ENCODE data around the gene DEFB114.

DEFB114 gene

DNA sequence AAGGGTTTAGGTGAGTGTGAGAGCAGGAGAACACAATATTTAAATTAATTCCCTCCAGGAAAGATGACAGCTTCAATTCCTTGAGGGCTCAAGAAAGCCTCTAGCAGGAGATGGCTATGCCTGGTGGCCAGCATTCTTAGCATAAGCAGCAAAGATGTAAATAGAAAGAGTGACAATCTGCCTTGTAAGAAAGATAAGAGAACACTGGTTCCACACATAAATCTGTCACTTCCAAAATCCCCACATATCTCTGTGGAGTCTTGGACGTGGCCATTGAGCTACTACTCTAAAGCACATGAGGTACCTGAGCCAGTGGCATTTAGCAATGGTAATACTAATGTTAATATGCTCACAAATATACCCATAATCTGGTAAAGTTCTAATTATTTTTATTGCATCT is 29.2 kb downstream of the DEFB114 start:
- ATAC-seq: no peak

DNA sequence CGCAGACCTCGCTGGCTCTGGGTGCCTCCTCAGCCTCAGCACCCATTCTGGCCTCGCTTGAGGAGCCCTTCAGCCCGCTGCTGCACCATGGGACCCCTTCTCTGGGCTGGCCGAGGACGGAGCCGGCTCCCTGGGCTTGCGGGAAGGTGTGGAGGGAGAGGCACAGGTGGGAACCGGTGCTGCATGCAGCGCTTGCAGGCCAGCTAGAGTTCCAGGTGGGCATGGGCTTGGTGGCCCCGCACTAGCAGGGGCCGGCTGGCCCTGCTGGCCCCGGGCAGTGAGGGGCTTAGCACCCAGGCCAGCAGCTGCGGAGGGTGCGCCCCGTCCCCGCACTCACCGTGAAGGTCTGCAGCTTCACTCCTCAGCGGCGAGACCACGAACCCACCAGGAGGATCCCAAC is 30.4 kb downstream of the DEFB114 start:
- no peak for ATAC-seq

DNA sequence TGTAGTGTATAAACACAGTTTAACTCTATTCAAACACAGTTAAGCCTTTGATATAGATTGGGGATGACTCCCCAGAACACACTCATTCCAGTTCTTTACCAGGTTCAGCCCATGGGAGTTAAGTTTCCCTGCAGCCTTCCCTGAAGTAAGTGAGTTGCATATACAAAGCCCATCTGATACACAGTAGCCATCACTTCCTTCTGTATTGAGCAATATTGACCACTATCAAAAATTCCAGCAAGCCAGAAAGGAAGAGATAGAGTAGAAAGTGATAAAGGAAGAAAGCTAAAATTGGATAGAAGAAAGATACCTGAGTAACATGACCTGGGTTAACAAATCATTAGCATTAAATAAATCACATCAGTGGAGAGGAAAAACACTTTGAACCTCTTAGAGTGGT is 34.6 kb downstream of the DEFB114 start:
- ATAC-seq: no peak

DNA sequence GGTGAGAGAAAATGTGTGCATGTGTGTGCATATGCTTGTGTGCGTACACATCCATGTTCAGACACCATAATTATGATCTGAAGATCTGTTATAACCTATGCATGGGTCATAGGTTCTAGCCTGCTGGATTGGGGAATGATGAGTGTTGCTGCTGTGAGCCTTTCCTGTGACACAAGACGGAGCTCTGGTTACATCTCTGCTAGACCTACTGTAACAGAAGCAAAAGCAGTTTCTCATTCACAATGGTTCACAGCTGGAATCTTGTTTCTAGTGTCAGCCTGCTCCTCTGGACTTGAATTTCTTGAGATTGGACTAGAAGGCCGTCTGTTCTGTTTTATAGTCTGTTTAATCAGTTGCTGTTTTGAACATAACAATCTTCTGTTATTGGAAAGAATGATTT is 40.1 kb downstream of the DEFB114 start:
- no peak for ATAC-seq

DNA sequence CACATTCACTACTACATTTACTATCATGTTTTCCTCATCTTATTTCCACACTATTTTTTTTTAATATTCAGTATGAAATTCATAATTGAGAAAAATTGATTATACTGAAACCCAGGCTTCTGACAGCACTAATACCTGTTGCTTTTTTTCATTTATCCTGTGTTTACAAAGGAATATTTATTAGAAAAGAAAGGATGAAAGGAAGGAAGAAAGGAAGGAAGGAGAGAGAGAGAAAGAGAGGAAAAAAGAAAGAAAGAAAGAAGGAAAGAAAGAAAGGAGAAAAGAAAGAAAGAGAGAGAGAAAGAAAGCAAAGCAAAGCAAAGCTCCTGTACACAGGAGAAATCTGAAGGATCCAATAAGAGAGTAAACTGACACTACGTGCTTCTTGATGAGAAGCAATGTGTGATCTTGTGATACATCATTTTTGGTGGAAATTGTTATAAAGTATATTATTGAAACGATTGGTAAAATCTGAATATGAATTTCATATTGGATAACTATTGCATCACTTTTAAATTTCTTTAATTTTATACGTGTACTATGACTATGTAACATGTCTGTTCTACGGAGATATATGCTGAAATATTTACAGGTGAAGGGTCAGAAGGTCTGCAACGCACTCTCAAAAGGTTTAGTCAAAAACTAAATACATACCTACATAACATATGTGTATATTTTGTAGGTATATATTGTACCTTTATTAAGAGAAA is 43.9 kb downstream of the DEFB114 start:
- ATAC-seq: no peak

DNA sequence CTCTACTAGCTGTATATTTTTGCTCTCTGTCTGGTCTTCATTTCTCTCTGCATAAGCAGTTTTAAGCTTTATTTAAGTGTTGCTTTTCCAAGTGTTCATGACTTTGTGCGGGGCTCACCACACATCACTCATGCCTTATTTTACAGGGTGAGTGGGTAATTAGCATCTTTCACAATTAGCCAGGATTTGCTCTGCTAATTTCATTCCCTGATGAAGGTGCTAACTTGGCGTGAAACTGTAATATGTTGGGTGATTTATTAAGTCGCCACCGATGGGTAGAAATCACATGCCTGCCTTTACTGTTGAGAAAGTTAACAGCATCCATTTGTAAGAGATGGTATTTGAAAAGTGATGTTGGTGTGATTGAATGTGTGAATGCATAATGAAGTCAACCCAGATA is 44.7 kb downstream of the DEFB114 start:
- no peak for ATAC-seq

DNA sequence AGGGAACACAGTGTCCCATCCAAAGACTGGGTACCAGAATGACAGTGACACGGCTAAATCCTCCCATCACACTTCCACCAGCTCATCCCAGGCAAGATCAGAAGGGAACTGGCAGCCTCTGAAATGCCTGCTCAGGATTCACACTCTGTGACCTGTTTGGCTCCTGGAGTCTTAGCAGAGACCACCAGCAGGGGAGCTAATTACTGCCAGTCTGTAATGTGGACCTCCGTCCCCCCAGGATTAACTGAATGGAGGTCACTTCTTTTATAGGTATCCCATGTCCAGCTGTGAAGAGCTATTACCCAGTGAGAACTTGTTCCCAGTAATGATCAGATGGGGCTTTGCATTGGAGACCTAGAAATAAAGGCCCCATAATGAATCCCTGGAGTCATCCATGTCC is 45.2 kb downstream of the DEFB114 start:
- no peak for ATAC-seq

DNA sequence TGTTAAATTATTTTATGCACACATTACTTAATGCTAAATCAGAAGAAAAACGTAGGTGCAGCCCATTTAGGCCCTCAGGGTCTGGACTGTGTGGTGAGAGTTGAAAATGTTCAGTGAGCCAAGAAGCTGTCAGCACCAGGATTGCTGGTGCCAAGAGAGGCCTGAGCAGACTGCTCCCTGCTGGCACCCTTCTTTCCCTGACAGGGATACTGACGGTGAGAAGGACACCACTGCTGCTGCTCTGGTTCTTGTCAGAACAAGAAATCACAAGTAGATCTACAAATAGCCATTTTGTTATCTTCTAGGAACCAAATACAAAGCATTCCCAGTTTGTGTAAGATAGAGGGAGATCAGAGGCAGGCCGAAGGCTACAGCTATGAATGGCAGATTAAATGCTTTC is 48.9 kb downstream of the DEFB114 start:
- no peak for ATAC-seq

DNA sequence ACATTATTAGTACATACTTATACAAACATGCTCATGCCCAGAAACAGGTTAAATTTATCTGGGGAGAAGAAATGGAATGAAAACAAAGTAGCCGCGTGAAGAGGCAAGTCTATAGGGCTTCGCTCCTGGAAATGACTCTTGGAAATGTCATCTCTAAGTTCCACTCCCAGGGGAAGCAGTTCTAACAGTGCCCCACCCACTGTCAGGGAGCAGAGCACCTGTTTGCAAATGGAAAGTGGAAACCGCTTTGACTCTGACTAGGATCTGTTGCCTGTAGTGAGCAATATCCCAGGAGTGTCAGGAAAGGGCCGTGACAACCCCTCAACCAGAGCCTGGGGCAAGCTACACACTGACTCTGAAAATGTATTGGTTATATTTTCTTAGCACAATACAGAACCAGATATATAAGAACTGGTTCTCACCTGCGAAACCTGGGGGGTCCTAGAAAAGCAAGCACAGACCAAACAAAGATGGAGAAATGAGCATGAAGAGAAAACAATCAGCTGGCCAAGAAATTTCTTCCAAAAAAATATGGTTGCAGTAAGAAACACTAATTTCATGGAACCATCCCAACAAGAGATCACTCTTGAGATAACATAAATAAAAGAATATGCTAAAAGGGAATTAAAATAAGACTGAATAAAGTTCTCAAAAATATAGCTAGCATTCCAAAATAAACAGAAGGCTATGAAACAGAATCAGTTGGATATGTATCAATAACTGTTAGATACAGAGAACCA is 50.2 kb downstream of the DEFB114 start:
- ATAC-seq: no peak

DNA sequence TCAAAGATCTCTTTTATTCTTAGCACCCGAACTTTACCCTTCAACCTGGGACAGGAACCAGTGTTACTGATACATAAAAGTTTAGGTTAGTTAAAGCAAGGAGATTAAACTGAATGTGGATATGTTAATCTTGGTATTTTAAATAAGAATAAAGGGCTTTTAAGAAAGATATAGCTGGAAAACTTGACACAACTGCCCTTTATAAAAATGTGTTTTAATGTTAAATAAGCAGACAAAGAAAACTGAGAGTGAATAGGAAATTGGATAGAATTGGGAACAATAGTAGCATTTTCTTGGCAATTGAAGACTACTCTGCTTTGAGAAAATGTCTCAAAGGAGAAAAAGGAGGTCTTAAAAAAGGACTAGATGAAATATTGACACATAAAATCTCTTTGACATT is 51.8 kb downstream of the DEFB114 start:
- no peak for ATAC-seq

DNA sequence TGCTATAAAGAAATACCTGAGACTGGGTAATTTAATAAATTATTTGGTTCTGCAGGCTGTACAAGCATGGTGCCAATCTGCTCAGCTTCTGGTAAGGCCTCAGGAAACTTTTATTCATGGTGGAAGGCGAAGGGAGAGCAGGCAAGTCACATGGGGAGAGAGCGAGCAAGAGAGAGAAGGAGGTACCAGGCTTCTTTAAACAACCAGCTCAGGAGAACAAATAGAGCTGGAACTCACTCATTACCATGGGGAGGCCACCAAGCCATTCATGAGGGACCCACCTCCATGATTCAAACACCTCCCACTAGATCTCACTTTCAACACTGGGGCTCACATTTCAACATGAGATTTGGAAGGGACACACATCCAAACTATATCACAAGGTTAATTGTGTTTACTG is 52.7 kb downstream of the DEFB114 start:
- no peak for ATAC-seq
